HUDEP-2 (cell line): ENCODE data around the gene CALML3.

Source experiments
- DNase-seq, 76 experiments: peaks; one replicate each; lab custom pipeline; 2025; ENCODE audit not compliant: unreplicated experiment in 76 of 76; lab: John Stamatoyannopoulos, UW

The CALML3 gene

GRCh38 chr10:5537684-5538083, 12.9 kb downstream of the CALML3 start:
- no peak for DNase-seq

- DNase-seq, result no peak
Observed at GRCh38 chr10:5538446-5538845, 13.7 kb downstream of the CALML3 start.

- DNase-seq, result no peak
Observed at GRCh38 chr10:5538892-5539651, 14.3 kb downstream of the CALML3 start.

GRCh38 chr10:5540080-5540479, 15.3 kb downstream of the CALML3 start:
- DNase-seq, result no peak

- no peak for DNase-seq
Observed at GRCh38 chr10:5540891-5541290, 16.1 kb downstream of the CALML3 start.

GRCh38 chr10:5542100-5542499, 17.3 kb downstream of the CALML3 start:
- no peak for DNase-seq

- DNase-seq, result no peak
Observed at GRCh38 chr10:5543623-5544022, 18.9 kb downstream of the CALML3 start.

- no peak for DNase-seq
Observed at GRCh38 chr10:5544216-5544805, 19.6 kb downstream of the CALML3 start.

GRCh38 chr10:5545011-5545410, 20.2 kb downstream of the CALML3 start:
- DNase-seq, result no peak

GRCh38 chr10:5545426-5545777, 20.6 kb downstream of the CALML3 start:
- no peak for DNase-seq

- peak in 3 of 76 experiments; percentile 13 to 32 (median 31) for DNase-seq
Observed at GRCh38 chr10:5545778-5546710, 21.3 kb downstream of the CALML3 start.

- DNase-seq, result peak in 72 of 76 experiments; percentile 16 to 93 (median 69)
Observed at GRCh38 chr10:5546891-5547680, 22.3 kb downstream of the CALML3 start.

GRCh38 chr10:5547681-5547930, 22.8 kb downstream of the CALML3 start:
- peak in 1 of 76 experiments; percentile 46 for DNase-seq

- peak in 14 of 76 experiments; percentile 15 to 57 (median 38) for DNase-seq
Observed at GRCh38 chr10:5547931-5548660, 23.3 kb downstream of the CALML3 start.

- DNase-seq, result no peak
Observed at GRCh38 chr10:5549462-5550249, 24.9 kb downstream of the CALML3 start.

GRCh38 chr10:5550250-5550545, 25.4 kb downstream of the CALML3 start:
- no peak for DNase-seq

GRCh38 chr10:5550621-5551530, 26.1 kb downstream of the CALML3 start:
- no peak for DNase-seq

- peak in 1 of 76 experiments; percentile 23 for DNase-seq
Observed at GRCh38 chr10:5551531-5552375, 27.0 kb downstream of the CALML3 start.
